Ovary (tissue), 9 donors: Measurements from ENCODE around the gene CHM. TPM values are rescaled to one million over a fixed set of nuclear protein-coding genes. Genes with fewer than 3 reads are reported as not detected.
A peak's percentile ranks its signal among the peaks of the same experiment; 100 is the strongest.

ENCODE experiments used
- DNase-seq, 5 donors: peaks; one replicate each; pipeline ENCODE4 v3.0.0-alpha.2; 2019 to 2020
- H3K27ac ChIP-seq, 2 donors: fragments of 200-600 bp; one replicate each; pipeline versions ENCODE4 v1.5.1 to v1.8.0; 2019 to 2022
- H3K27me3 ChIP-seq: fragments of 200-600 bp; one replicate; pipeline ENCODE4 v1.8.0; 2022
- H3K36me3 ChIP-seq: fragments of 200-600 bp; sonication (generic); one replicate; pipeline ENCODE4 v1.5.1; 2019
- H3K4me1 ChIP-seq: one replicate; pipeline ENCODE4 v1.8.1; 2013; ENCODE audit warnings: mild to moderate bottlenecking, moderate library complexity; ENCODE audit not compliant: insufficient read depth
- H3K4me3 ChIP-seq: fragments of 200-600 bp; sonication (generic); one replicate; pipeline ENCODE4 v1.5.1; 2017
- H3K9me3 ChIP-seq, 2 donors: fragments of 200-600 bp in 1 of 2; sonication (generic) in 1 of 2; one replicate each; pipeline versions ENCODE4 v1.5.1 to v1.8.1; 2013 to 2019; ENCODE audit warnings: mild to moderate bottlenecking in 1 of 2, moderate library complexity in 1 of 2
- EP300 ChIP-seq: sonication (generic); formaldehyde crosslinking; IDR thresholded peaks from one replicate; pipeline ENCODE4 v1.6.1; 2017; ENCODE audit warnings: antibody characterized with exemption
- POLR2A ChIP-seq: fragments of 450-650 bp; IDR thresholded peaks from one replicate; pipeline ENCODE4 v1.6.1; 2017; ENCODE audit warnings: antibody characterized with exemption, mild to moderate bottlenecking, moderate library complexity
- WGBS, 3 donors: extraction: QIAGEN DNeasy Blood & Tissue Kit in 1 of 3; methylation state at CpG; one replicate each; pipeline versions ENCODE4 v1.1.5 to v1.1.7; 2013 to 2017; 5-methylcytosine and 5-hydroxymethylcytosine counted together
- intact Hi-C, 4 donors: fragments of 100-400 bp; cut with DNase I; formaldehyde crosslinking; loops; one replicate each; pipeline versions ENCODE4 v1.11.0 to v1.15.1; 2022 to 2023
- polyA plus RNA-seq, 2 donors: library from polyadenylated mRNA; stranded (reverse); fragments of 200-250 nt in 1 of 2; fragments of 350-450 nt in 1 of 2; fragmentation: Illumina TruSeq in 1 of 2; extraction: RNeasy Lipid Tissue Mini Kit (QIAGEN cat#74804) in 1 of 2; gene quantifications; one replicate each; pipeline ENCODE4 v1.2.3, GENCODE V29; 2013 to 2014
- total RNA-seq, 7 donors: library from RNA; depleted of rRNA in 2 of 7; stranded (reverse); fragments of >200 nt in 2 of 7; fragmentation: NEBNext Ultra II Directional in 3 of 7; extraction: Animal tissue kit (Norgen Biotek cat#: 25700) in 3 of 7; gene quantifications; one replicate each; pipeline versions ENCODE4 v1.1.0 to v1.2.4, GENCODE V29; 2016 to 2023
- TF ChIP-seq, protein P1 (sequence below), 3 donors: fragments of 450-650 bp in 2 of 3; fragments of 200-600 bp in 1 of 3; IDR thresholded peaks; one replicate each; pipeline versions ENCODE4 v1.5.1 to v1.8.0; 2016 to 2022; ENCODE audit warnings: antibody characterized with exemption in 3 of 3, mild to moderate bottlenecking in 1 of 3
- donor health status: DM: no; HTN: no; CAD: no; lungs with moderate emphysema.
- donor health status: DM: no; HTN: no; CAD: no.
- donor health status: Bipolar disorder and iron deficiency.
- donor health status: DM: yes; HTN: yes; CAD: no.
- donor health status: DM: no; HTN: no; CAD: no.
- donor health status: DM: yes; HTN: yes; CAD: no.

The CHM gene
- total and polyA plus RNA-seq, 9 donors: 9.5 to 23.9 (median 18.2) TPM

GRCh38 chrX:85903692-85904471, 143.5 kb downstream of the CHM start:
- intact Hi-C loops: no loop called here
- Histone ChIP-seq H3K4me1 (no peaks in the 10 kb centered on the region), H3K4me3 (no peak overlapping the region), H3K36me3 (no peaks in the 10 kb centered on the region), H3K27me3 (no peaks in the 10 kb centered on the region), H3K27ac (no peak overlapping the region), H3K9me3 (no peaks in the 10 kb centered on the region)
- TF ChIP-seq, protein P1, sequence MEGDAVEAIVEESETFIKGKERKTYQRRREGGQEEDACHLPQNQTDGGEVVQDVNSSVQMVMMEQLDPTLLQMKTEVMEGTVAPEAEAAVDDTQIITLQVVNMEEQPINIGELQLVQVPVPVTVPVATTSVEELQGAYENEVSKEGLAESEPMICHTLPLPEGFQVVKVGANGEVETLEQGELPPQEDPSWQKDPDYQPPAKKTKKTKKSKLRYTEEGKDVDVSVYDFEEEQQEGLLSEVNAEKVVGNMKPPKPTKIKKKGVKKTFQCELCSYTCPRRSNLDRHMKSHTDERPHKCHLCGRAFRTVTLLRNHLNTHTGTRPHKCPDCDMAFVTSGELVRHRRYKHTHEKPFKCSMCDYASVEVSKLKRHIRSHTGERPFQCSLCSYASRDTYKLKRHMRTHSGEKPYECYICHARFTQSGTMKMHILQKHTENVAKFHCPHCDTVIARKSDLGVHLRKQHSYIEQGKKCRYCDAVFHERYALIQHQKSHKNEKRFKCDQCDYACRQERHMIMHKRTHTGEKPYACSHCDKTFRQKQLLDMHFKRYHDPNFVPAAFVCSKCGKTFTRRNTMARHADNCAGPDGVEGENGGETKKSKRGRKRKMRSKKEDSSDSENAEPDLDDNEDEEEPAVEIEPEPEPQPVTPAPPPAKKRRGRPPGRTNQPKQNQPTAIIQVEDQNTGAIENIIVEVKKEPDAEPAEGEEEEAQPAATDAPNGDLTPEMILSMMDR (IDR thresholded peaks at IDR 0.05): no peak
- TF ChIP-seq POLR2A (no peak), EP300 (no peak)
- DNase-seq: no peak
- 65 to 75% (median 73%) methylated on average over 5 of the region's 5 CpGs for WGBS, 3 donors

GRCh38 chrX:85897362-85898126, 149.8 kb downstream of the CHM start:
- DNase-seq: peak in 1 of 5 donors; percentile 17
- Histone ChIP-seq H3K4me1 (no peaks in the 10 kb centered on the region), H3K36me3 (no peaks in the 10 kb centered on the region), H3K4me3 (no peak overlapping the region), H3K9me3 (no peaks in the 10 kb centered on the region), H3K27me3 (no peaks in the 10 kb centered on the region), H3K27ac (no peak overlapping the region)
- intact Hi-C loops: no loop called here
- WGBS, 3 donors: 49 to 61% (median 56%) methylated on average over 7 of the region's 7 CpGs
- TF ChIP-seq, protein P1 (IDR thresholded peaks at IDR 0.05): no peak

DNA sequence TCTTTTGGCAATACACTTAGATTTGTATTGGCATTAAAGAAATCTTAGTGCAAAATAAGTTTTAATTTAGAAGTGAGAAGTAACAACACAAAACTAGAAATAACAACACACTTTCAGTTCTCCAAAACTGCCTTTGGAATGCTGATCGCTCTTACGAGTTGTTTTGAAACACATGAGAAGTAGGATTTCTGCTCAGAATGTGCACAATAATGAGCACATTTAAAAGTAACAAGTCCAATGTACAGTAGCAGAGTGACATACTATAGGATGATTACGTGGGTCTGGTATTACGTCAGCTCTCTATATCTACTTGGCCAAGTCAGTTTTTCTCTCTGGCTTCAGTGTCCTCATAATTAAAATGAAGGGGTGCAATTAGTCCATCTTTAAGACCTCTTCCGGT, 164.8 kb downstream of the CHM start:
- no peak for DNase-seq
- no peaks in the 10 kb centered on the region for H3K9me3 ChIP-seq
- 59 to 68% (median 59%) methylated on average over 5 of the region's 5 CpGs for WGBS, 3 donors
- H3K36me3 ChIP-seq: no peaks in the 10 kb centered on the region
- no peak overlapping the region for H3K27ac ChIP-seq
- TF ChIP-seq EP300 (no peak), POLR2A (no peak)
- TF ChIP-seq, protein P1 (IDR thresholded peaks at IDR 0.05): no peak
- H3K27me3 ChIP-seq: no peaks in the 10 kb centered on the region
- intact Hi-C loops: no loop called here
- H3K4me1 ChIP-seq: no peaks in the 10 kb centered on the region
- H3K4me3 ChIP-seq: no peak overlapping the region

DNA sequence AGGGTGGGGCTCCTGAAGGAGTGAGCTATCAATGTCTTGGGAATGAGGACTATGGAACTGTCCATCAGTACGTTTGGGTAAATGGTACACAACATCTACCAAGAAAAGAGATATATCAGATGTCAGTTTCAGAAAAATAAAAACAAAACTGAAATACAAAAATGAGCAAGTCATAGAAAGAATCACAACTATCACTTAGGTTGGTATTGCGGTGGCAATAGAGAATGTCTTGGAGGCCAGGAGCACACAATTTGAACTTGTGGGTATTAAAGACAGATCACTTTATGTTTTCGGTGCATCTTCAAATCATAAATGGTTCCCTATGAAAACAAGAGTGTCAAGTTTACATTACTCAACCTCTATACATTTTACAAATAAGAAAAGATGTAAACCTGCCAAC, 176.8 kb downstream of the CHM start:
- intact Hi-C loops: no loop called here
- no peaks in the 10 kb centered on the region for H3K4me1 ChIP-seq
- H3K27me3 ChIP-seq: no peaks in the 10 kb centered on the region
- DNase-seq: no peak
- H3K36me3 ChIP-seq: no peaks in the 10 kb centered on the region
- peaks cover 0 to 5% of the 10 kb centered on the region in 2 donors for H3K9me3 ChIP-seq
- no peak overlapping the region for H3K27ac ChIP-seq
- no peak for TF ChIP-seq EP300
- no peak for TF ChIP-seq POLR2A
- TF ChIP-seq, protein P1 (IDR thresholded peaks at IDR 0.05): no peak
- WGBS, 3 donors: 81 to 89% (median 86%) methylated on average over 3 of the region's 3 CpGs
- H3K4me3 ChIP-seq: no peak overlapping the region
